SK-N-MC (cell line): ENCODE results near the gene TMEM120B.

ENCODE experiments used
- EZH2 ChIP-seq: fragments of 200-600 bp; sonication (generic); IDR thresholded peaks from one replicate; pipeline ENCODE4 v1.6.1; 2017; ENCODE audit warnings: antibody characterized with exemption
- FOXP2 ChIP-seq: optimal IDR thresholded peaks from 2 replicates; pipeline ENCODE3; 2011; ENCODE audit warnings: mild to moderate bottlenecking, moderate library complexity; ENCODE audit not compliant: insufficient read depth; ENCODE audit errors: extremely low read length, control extremely low read depth
- POLR2AphosphoS5 ChIP-seq: IDR thresholded peaks from 2 replicates; pipeline ENCODE4 v1.6.1; 2012; ENCODE audit warnings: mild to moderate bottlenecking, low read depth, low read length, borderline replicate concordance

GRCh38 chr12:121823101-121823726 lies 110.7 kb downstream of the TMEM120B start:
- TF ChIP-seq POLR2AphosphoS5, result no peak
- TF ChIP-seq EZH2, result no peak
- TF ChIP-seq FOXP2, result no peak
